HepG2 (cell line): Measurements from ENCODE around the gene FAT2. TPM values are rescaled to one million over a fixed set of nuclear protein-coding genes. Genes with fewer than 3 reads are reported as not detected.

Source experiments
- polyA plus RNA-seq, 8 experiments: library from polyadenylated mRNA; depleted of rRNA in 3 of 8; stranded (reverse) in 7 of 8; unstranded in 1 of 8; fragments of >200 nt; fragmentation: Illumina TruSeq in 4 of 8; extraction: Trizol in 4 of 8; gene quantifications; 2 replicates each; pipeline versions ENCODE4 v1.2.1 to v1.2.3, GENCODE V29; 2011 to 2016; ENCODE audit warnings: low read depth in 4 of 8, missing spikeins in 1 of 8, mixed read lengths in 1 of 8; ENCODE audit not compliant: insufficient read depth in 1 of 8
- total RNA-seq, 5 experiments: library from RNA; depleted of rRNA; stranded (reverse); fragments of >200 nt; fragmentation: Illumina TruSeq; extraction: Trizol; gene quantifications; 2 replicates each; pipeline ENCODE4 v1.2.3, GENCODE V29; 2016; ENCODE audit warnings: low read depth in 1 of 5

The FAT2 gene
- total and polyA plus RNA-seq, 2 of the 13 experiments (the other 11 are each of a cell fraction or from before 2014, with no cell fraction given) = not detected

Other genes with a start within 250 kb of the FAT2 start
- gene SLC36A2, start 243.8 kb downstream of the FAT2 start, total RNA-seq (2016; rRNA removed; fragmentation: Illumina TruSeq; extraction: Trizol) = not detected in 2 replicates
- 0.03 TPM in 1 of 2 replicates, not detected in the other for gene SLC36A2, start 243.8 kb downstream of the FAT2 start, polyA plus RNA-seq (2011; rRNA removed)
- gene SLC36A1, start 143.7 kb downstream of the FAT2 start, total RNA-seq (2016; rRNA removed; fragmentation: Illumina TruSeq; extraction: Trizol) = 5.5 and 8.0 TPM in 2 replicates
- 8.5 and 8.9 TPM in 2 replicates for gene SLC36A1, start 143.7 kb downstream of the FAT2 start, polyA plus RNA-seq (2011; rRNA removed)
- 75.5 and 192 TPM in 2 replicates for gene SPARC, start 95.6 kb upstream of the FAT2 start, total RNA-seq (2016; rRNA removed; fragmentation: Illumina TruSeq; extraction: Trizol)
- gene SPARC, start 95.6 kb upstream of the FAT2 start, polyA plus RNA-seq (2011; rRNA removed) = 65.0 and 76.7 TPM in 2 replicates
- gene ATOX1, start 167.3 kb upstream of the FAT2 start, total RNA-seq (2016; rRNA removed; fragmentation: Illumina TruSeq; extraction: Trizol) = 124 and 146 TPM in 2 replicates
- 62.4 and 62.5 TPM in 2 replicates for gene ATOX1, start 167.3 kb upstream of the FAT2 start, polyA plus RNA-seq (2011; rRNA removed)
- gene G3BP1, start 180.6 kb upstream of the FAT2 start, total RNA-seq (2016; rRNA removed; fragmentation: Illumina TruSeq; extraction: Trizol) = 320 and 517 TPM in 2 replicates
- gene G3BP1, start 180.6 kb upstream of the FAT2 start, polyA plus RNA-seq (2011; rRNA removed) = 36.7 and 36.8 TPM in 2 replicates